Karpas-422 (cell line): ENCODE results near the gene ADARB2. TPM values are rescaled to one million over a fixed set of nuclear protein-coding genes. Genes with fewer than 3 reads are reported as not detected.
A peak's percentile ranks its signal among the peaks of the same experiment; 100 is the strongest.

Source experiments
- DNase-seq: peaks from one replicate; pipeline ENCODE4 v3.0.0-alpha.2; 2015
- H2AFZ ChIP-seq: fragments of 200-600 bp; sonication (generic); 2 replicates; pipeline ENCODE4 v1.6.1; 2014; ENCODE audit warnings: antibody characterized with exemption, low read length, mixed read lengths
- H3K27ac ChIP-seq: fragments of 200-600 bp; sonication (generic); 2 replicates; pipeline ENCODE4 v1.5.1; 2014; ENCODE audit warnings: mild to moderate bottlenecking, low read length, moderate library complexity
- H3K27me3 ChIP-seq: fragments of 200-600 bp; sonication (generic); 2 replicates; pipeline ENCODE4 v1.6.1; 2014; ENCODE audit warnings: low read length, mixed read lengths
- H3K36me3 ChIP-seq: fragments of 200-600 bp; sonication (generic); 2 replicates; pipeline ENCODE4 v1.6.1; 2014; ENCODE audit warnings: low read length, mixed read lengths; ENCODE audit not compliant: insufficient read depth
- H3K4me1 ChIP-seq: fragments of 200-600 bp; sonication (generic); 2 replicates; pipeline ENCODE4 v1.6.1; 2014; ENCODE audit warnings: mild to moderate bottlenecking, low read length, mixed read lengths
- H3K4me2 ChIP-seq: fragments of 200-600 bp; sonication (generic); 2 replicates; pipeline ENCODE4 v1.6.1; 2014; ENCODE audit warnings: low read length, low read depth, mild to moderate bottlenecking; ENCODE audit not compliant: poor library complexity, severe bottlenecking
- H3K4me3 ChIP-seq: fragments of 200-600 bp; sonication (generic); 2 replicates; pipeline ENCODE4 v1.5.1; 2014; ENCODE audit warnings: mild to moderate bottlenecking, antibody characterized with exemption, low read length, mixed read lengths
- H3K79me2 ChIP-seq: fragments of 200-600 bp; sonication (generic); 2 replicates; pipeline ENCODE4 v1.6.1; 2014; ENCODE audit warnings: mild to moderate bottlenecking, low read length, mixed read lengths
- H3K9ac ChIP-seq: fragments of 200-600 bp; sonication (generic); 2 replicates; pipeline ENCODE4 v1.6.0; 2014; ENCODE audit warnings: low read length
- H3K9me2 ChIP-seq: fragments of 200-600 bp; sonication (generic), shearing (Covaris generic); replicated peaks from 2 replicates; pipeline ENCODE4 v1.6.0; 2014; ENCODE audit warnings: mild to moderate bottlenecking, low read length, moderate library complexity; ENCODE audit not compliant: insufficient read depth
- H3K9me3 ChIP-seq: fragments of 300-700, 200-600 bp; sonication (generic); 2 replicates; pipeline ENCODE4 v1.6.1; 2014; ENCODE audit warnings: low read length, mixed read lengths
- H4K20me1 ChIP-seq: fragments of 200-600 bp; sonication (generic); 2 replicates; pipeline ENCODE4 v1.6.1; 2014; ENCODE audit warnings: mild to moderate bottlenecking, antibody characterized with exemption, low read length, low read depth; ENCODE audit not compliant: insufficient read depth
- total RNA-seq: library from RNA; depleted of rRNA; stranded (reverse); fragments of >200 nt; shearing (Covaris generic); gene quantifications from 2 replicates; pipeline ENCODE4 v1.2.3, GENCODE V29; 2014; ENCODE audit warnings: low replicate concordance

The ADARB2 gene
- total RNA-seq, 1 experiment from 2014 or later = not detected

DNA sequence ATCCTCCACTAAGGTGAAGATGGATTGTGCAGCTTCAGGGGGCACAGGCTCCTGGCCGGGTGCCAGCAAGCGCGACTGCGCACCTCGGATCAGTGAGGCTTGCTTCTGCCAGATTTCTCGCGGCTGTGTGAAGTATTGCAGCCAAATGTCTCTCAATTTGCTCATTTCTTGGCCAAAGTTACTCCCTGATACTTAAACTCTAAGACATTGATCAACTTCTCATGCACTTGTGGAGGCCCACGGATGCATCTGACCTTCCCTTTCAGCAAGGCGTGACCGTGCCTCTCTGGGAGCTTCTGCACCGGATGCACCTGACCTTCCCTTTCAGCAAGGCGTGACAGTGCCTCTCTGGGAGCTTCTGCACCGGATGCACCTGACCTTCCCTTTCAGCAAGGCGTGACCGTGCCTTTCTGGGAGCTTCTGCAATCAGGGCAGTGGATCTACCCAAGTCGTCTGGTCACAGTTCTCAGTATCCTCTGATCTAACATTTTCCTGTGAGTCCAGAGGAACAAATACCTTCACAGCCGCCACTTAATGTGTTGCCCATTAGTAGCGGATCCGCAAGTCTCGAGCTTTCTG lies 248.3 kb downstream of the ADARB2 start:
- Histone ChIP-seq H3K9ac (peak overlapping the region; percentile 49), H3K79me2 (no peaks in the 10 kb centered on the region), H3K27me3 (no peaks in the 10 kb centered on the region), H2AFZ (peak overlapping the region; percentile 56; the same call in 1 of the 2 replicates), H3K9me3 (no peaks in the 10 kb centered on the region), H3K9me2 (no peaks in the 10 kb centered on the region), H4K20me1 (no peaks in the 10 kb centered on the region), H3K4me3 (peak overlapping the region; percentile 39), H3K4me2 (peak overlapping the region; percentile 67), H3K36me3 (no peaks in the 10 kb centered on the region), H3K27ac (peak overlapping the region; percentile 89), H3K4me1 (peaks cover 48% of the 10 kb centered on the region)
- peak; percentile 88 for DNase-seq

GRCh38 chr10:1486841-1487687 lies 250.3 kb downstream of the ADARB2 start:
- H2AFZ ChIP-seq = no peak overlapping the region
- no peaks in the 10 kb centered on the region for H3K36me3 ChIP-seq
- H3K4me1 ChIP-seq = peaks cover 63% of the 10 kb centered on the region
- H3K9me2 ChIP-seq = no peaks in the 10 kb centered on the region
- H3K79me2 ChIP-seq = no peaks in the 10 kb centered on the region
- H4K20me1 ChIP-seq = no peaks in the 10 kb centered on the region
- no peaks in the 10 kb centered on the region for H3K27me3 ChIP-seq
- 0 out of 2 replicates have a peak overlapping the region, but pooled peaks have one; percentile 25 for H3K9ac ChIP-seq
- no peak overlapping the region for H3K4me2 ChIP-seq
- no peak for DNase-seq
- no peak overlapping the region for H3K27ac ChIP-seq
- H3K9me3 ChIP-seq = no peaks in the 10 kb centered on the region
- H3K4me3 ChIP-seq = no peak overlapping the region

- H4K20me1 ChIP-seq = no peaks in the 10 kb centered on the region
- H3K9me3 ChIP-seq = no peaks in the 10 kb centered on the region
- DNase-seq = no peak
- H3K9me2 ChIP-seq = no peaks in the 10 kb centered on the region
- no peak overlapping the region for H3K4me2 ChIP-seq
- no peak overlapping the region for H3K4me3 ChIP-seq
- H3K9ac ChIP-seq = no peak overlapping the region
- no peaks in the 10 kb centered on the region for H3K36me3 ChIP-seq
- no peaks in the 10 kb centered on the region for H3K79me2 ChIP-seq
- H2AFZ ChIP-seq = no peak overlapping the region
- no peak overlapping the region for H3K27ac ChIP-seq
- H3K4me1 ChIP-seq = peaks cover 60% of the 10 kb centered on the region
- H3K27me3 ChIP-seq = no peaks in the 10 kb centered on the region
These were observed 252.0 kb downstream of the ADARB2 start for GRCh38 chr10:1485357-1485756.

DNA sequence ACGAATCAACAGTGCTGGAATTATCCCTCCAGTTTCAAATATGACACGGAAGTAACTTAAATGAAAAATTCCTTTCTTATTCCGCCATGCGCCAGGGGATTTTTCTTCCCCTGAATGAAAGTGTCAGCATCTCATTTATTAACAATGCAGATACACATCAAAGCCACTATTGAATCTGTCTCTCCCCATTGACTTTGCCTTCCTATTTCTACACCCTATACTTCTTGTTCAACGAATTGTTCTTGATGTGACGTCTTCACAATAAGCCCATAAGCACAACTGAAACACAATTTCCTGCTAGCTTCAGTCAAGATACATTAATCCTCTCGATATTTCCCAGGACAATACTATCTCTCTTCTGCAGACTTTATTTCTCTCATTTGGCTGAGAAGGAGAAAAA lies 253.5 kb downstream of the ADARB2 start:
- Histone ChIP-seq H3K4me2 (peak overlapping the region; percentile 33), H3K79me2 (no peaks in the 10 kb centered on the region)
- no peak for DNase-seq

DNA sequence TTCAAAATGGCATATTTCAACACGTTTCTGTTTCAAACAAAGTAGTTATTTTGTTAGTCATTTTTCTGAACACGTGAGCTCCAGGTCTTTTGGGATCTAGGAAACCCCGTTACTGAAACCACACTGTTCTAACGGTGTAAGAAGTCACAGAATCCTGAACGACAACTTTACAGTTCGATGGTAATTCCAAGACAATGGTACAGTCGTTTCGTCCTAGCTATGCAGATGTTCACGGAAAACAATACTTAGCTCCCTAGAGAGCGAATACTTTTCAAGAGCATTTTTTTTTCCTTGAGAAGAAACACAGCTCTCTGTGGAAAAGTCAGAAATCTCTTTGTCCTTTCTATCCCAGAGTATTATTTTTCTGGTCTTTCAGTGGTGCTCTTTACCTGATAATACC lies 254.1 kb downstream of the ADARB2 start:
- Histone ChIP-seq H3K9me2 (no peaks in the 10 kb centered on the region), H3K4me2 (peak overlapping the region; percentile 33)

More for the DNA sequence above, 253.5 kb downstream of the ADARB2 start:
- Histone ChIP-seq H3K27ac (no peak overlapping the region), H4K20me1 (no peaks in the 10 kb centered on the region), H3K9me2 (no peaks in the 10 kb centered on the region), H3K9me3 (no peaks in the 10 kb centered on the region), H3K27me3 (no peaks in the 10 kb centered on the region), H2AFZ (no peak overlapping the region), H3K36me3 (no peaks in the 10 kb centered on the region), H3K4me3 (no peak overlapping the region), H3K4me1 (peaks cover 48% of the 10 kb centered on the region), H3K9ac (no peak overlapping the region)

GRCh38 chr10:1477578-1477977 lies 259.7 kb downstream of the ADARB2 start:
- DNase-seq = no peak
- Histone ChIP-seq H3K79me2 (no peaks in the 10 kb centered on the region), H3K27ac (no peak overlapping the region), H3K4me1 (peaks cover 19% of the 10 kb centered on the region), H3K9ac (no peak overlapping the region), H3K9me2 (no peaks in the 10 kb centered on the region), H3K4me2 (no peak overlapping the region), H3K36me3 (no peaks in the 10 kb centered on the region), H4K20me1 (no peaks in the 10 kb centered on the region), H3K9me3 (no peaks in the 10 kb centered on the region), H3K4me3 (no peak overlapping the region), H3K27me3 (no peaks in the 10 kb centered on the region), H2AFZ (no peak overlapping the region)

More for the DNA sequence above, 254.1 kb downstream of the ADARB2 start:
- Histone ChIP-seq H3K27ac (no peak overlapping the region), H3K79me2 (no peaks in the 10 kb centered on the region), H3K4me1 (peaks cover 42% of the 10 kb centered on the region), H2AFZ (no peak overlapping the region), H3K9ac (no peak overlapping the region), H4K20me1 (no peaks in the 10 kb centered on the region), H3K4me3 (no peak overlapping the region), H3K36me3 (no peaks in the 10 kb centered on the region), H3K27me3 (no peaks in the 10 kb centered on the region), H3K9me3 (no peaks in the 10 kb centered on the region)
- no peak for DNase-seq

- no peaks in the 10 kb centered on the region for H3K9me3 ChIP-seq
- H3K4me3 ChIP-seq = no peak overlapping the region
- H2AFZ ChIP-seq = no peak overlapping the region
- no peaks in the 10 kb centered on the region for H3K9me2 ChIP-seq
- no peaks in the 10 kb centered on the region for H3K79me2 ChIP-seq
- no peak overlapping the region for H3K4me2 ChIP-seq
- peaks cover 17% of the 10 kb centered on the region for H3K4me1 ChIP-seq
- DNase-seq = no peak
- no peak overlapping the region for H3K27ac ChIP-seq
- H3K27me3 ChIP-seq = no peaks in the 10 kb centered on the region
- H3K36me3 ChIP-seq = no peaks in the 10 kb centered on the region
- no peaks in the 10 kb centered on the region for H4K20me1 ChIP-seq
- H3K9ac ChIP-seq = no peak overlapping the region
These were observed 260.9 kb downstream of the ADARB2 start for GRCh38 chr10:1476455-1476803.

GRCh38 chr10:1475771-1476454 lies 261.4 kb downstream of the ADARB2 start:
- Histone ChIP-seq H4K20me1 (no peaks in the 10 kb centered on the region), H3K9me3 (no peaks in the 10 kb centered on the region), H3K4me1 (peaks cover 16% of the 10 kb centered on the region), H3K4me3 (no peak overlapping the region), H3K27ac (no peak overlapping the region), H2AFZ (no peak overlapping the region), H3K36me3 (no peaks in the 10 kb centered on the region), H3K4me2 (no peak overlapping the region), H3K9ac (no peak overlapping the region), H3K9me2 (no peaks in the 10 kb centered on the region), H3K27me3 (no peaks in the 10 kb centered on the region), H3K79me2 (no peaks in the 10 kb centered on the region)
- no peak for DNase-seq
